GM10248 (cell line): ENCODE data around the gene KIF2C.

ENCODE experiments used
- CTCF ChIA-PET: fragments of 300-600 bp; sonication (Branson Sonifier 250); formaldehyde crosslinking; extraction: SDS; loops from one replicate; lab custom pipeline; 2021; ENCODE audit warnings: antibody characterized with exemption; lab: Yijun Ruan, JAX
- POLR2A ChIA-PET: fragments of 350-650 bp; sonication (Branson Sonifier 250); formaldehyde crosslinking; extraction: SDS; loops from one replicate; lab custom pipeline; 2020; ENCODE audit warnings: antibody characterized with exemption; lab: Yijun Ruan, JAX
- DNase-seq: peaks from one replicate; pipeline ENCODE4 v3.0.0; 2012; ENCODE audit errors: extremely low spot score
- CTCF ChIP-seq: IDR thresholded peaks from 2 replicates; pipeline ENCODE4 v1.5.1; 2012; ENCODE audit warnings: mild to moderate bottlenecking, low read depth; ENCODE audit errors: extremely low read depth, missing control alignments, control extremely low read depth

KIF2C gene

GRCh38 chr1:44714944-44715571 lies 24.6 kb upstream of the KIF2C start:
- peak; percentile 87 for TF ChIP-seq CTCF
- DNase-seq: peak; percentile 77
- ChIA-PET POLR2A (no interaction called here), CTCF (interaction anchor here (0.7 to 9.2 kb wide), 8 partner anchors 9 to 588 kb away, joined by 3 to 69 read pairs (median 4); partner anchors contain the start of gene RNU5D-1)

GRCh38 chr1:44717156-44717555 lies 22.5 kb upstream of the KIF2C start:
- ChIA-PET CTCF (interaction anchor here (1.1 to 9.2 kb wide), 12 partner anchors 8 to 586 kb away, joined by 3 to 69 read pairs (median 4); partner anchors contain the start of gene RNU5D-1), POLR2A (interaction anchor here (0.8 kb wide), 1 partner anchor 586 kb away, joined by 4 read pairs; no protein-coding TSS in a partner anchor)
- no peak for TF ChIP-seq CTCF
- DNase-seq: no peak

GRCh38 chr1:44717653-44718052 lies 22.0 kb upstream of the KIF2C start:
- ChIA-PET POLR2A (interaction anchor here (0.8 kb wide), 1 partner anchor 586 kb away, joined by 4 read pairs; no protein-coding TSS in a partner anchor), CTCF (interaction anchor here (1.0 to 9.2 kb wide), 14 partner anchors 9 to 586 kb away, joined by 3 to 69 read pairs (median 4); partner anchors contain the start of gene RNU5D-1)
- DNase-seq: no peak
- TF ChIP-seq CTCF: no peak

- no peak for DNase-seq
- CTCF ChIA-PET: interaction anchor here (1.0 to 9.2 kb wide), 13 partner anchors 9 to 75 kb away, joined by 3 to 69 read pairs (median 3); partner anchors contain the start of gene RNU5D-1
- no peak for TF ChIP-seq CTCF
- POLR2A ChIA-PET: interaction anchor here (0.7 to 1.5 kb wide), 2 partner anchors 11 to 101 kb away, joined by 6 to 9 read pairs; no protein-coding TSS in a partner anchor
Measured at GRCh38 chr1:44718091-44718490, 21.5 kb upstream of the KIF2C start.

GRCh38 chr1:44719318-44719717 lies 20.3 kb upstream of the KIF2C start:
- TF ChIP-seq CTCF: no peak
- CTCF ChIA-PET: interaction anchor here (0.9 to 9.2 kb wide), 5 partner anchors 8 to 44 kb away, joined by 3 to 69 read pairs (median 9); partner anchors contain the start of gene RNU5D-1
- POLR2A ChIA-PET: interaction anchor here (1.5 to 3.1 kb wide), 2 partner anchors 23 to 100 kb away, joined by 6 to 28 read pairs; no protein-coding TSS in a partner anchor
- DNase-seq: no peak

GRCh38 chr1:44720281-44720680 lies 19.4 kb upstream of the KIF2C start:
- DNase-seq: no peak
- TF ChIP-seq CTCF: no peak
- POLR2A ChIA-PET: interaction anchor here (0.6 to 3.1 kb wide), 11 partner anchors 8 to 1070 kb away, joined by 3 to 95 read pairs (median 16); partner anchors contain the start of genes ARMH1, BTBD19, KDM4A and RNU5D-1
- CTCF ChIA-PET: interaction anchor here (5.2 kb wide), 1 partner anchor 10 kb away, joined by 42 read pairs; the partner anchor contains the start of gene RNU5D-1
